Posterior vena cava (tissue), 2 donors: ENCODE measurements around the gene TMEM256. TPM values are rescaled to one million over a fixed set of nuclear protein-coding genes. Genes with fewer than 3 reads are reported as not detected.
A peak's percentile ranks its signal among the peaks of the same experiment; 100 is the strongest.

Source experiments
- DNase-seq: peaks from one replicate; pipeline ENCODE4 v3.0.0-alpha.2; 2020; ENCODE audit warnings: low spot score
- intact Hi-C, 2 donors: fragments of 100-400 bp; cut with DNase I; formaldehyde crosslinking; loops; one replicate each; pipeline versions ENCODE4 v1.14.1 to v1.14.2; 2022 to 2023
- total RNA-seq, 2 donors: library from RNA; stranded (reverse); fragmentation: NEBNext Ultra II Directional; extraction: Animal tissue kit (Norgen Biotek cat#: 25700); gene quantifications; one replicate each; pipeline ENCODE4 v1.2.1, GENCODE V29; 2021
- donor health status: DM: yes; HTN: yes; CAD: no.
- donor health status: DM: yes; HTN: yes; CAD: no.

TMEM256 gene
- total RNA-seq, 2 donors from 2014 or later, result 39.3 to 65.5 TPM

- DNase-seq, result peak; percentile 77
- intact Hi-C loops, result no loop called here
Observed at GRCh38 chr17:7415784-7416183, 11.9 kb upstream of the TMEM256 start.

- intact Hi-C loops, result no loop called here
- peak; percentile 71 for DNase-seq
Observed at GRCh38 chr17:7414837-7415236, 10.9 kb upstream of the TMEM256 start.

- intact Hi-C loops, result no loop called here
- DNase-seq, result no peak
Observed at GRCh38 chr17:7413346-7413985, 9.6 kb upstream of the TMEM256 start.

GRCh38 chr17:7411427-7411750 is 7.5 kb upstream of the TMEM256 start:
- intact Hi-C loops, result no loop called here
- no peak for DNase-seq

- no peak for DNase-seq
- intact Hi-C loops, result no loop called here
Observed at GRCh38 chr17:7410634-7411426, 6.9 kb upstream of the TMEM256 start.

GRCh38 chr17:7409716-7410115 is 5.8 kb upstream of the TMEM256 start:
- no peak for DNase-seq
- intact Hi-C loops, result no loop called here

GRCh38 chr17:7408863-7409262 is 5.0 kb upstream of the TMEM256 start:
- DNase-seq, result no peak
- intact Hi-C loops, result no loop called here

GRCh38 chr17:7408252-7408727 is 4.4 kb upstream of the TMEM256 start:
- intact Hi-C loops, result no loop called here
- no peak for DNase-seq

GRCh38 chr17:7407485-7408251 is 3.8 kb upstream of the TMEM256 start, which contains the start of gene NLGN2:
NLGN2 (plus strand) TSS chr17:7407845; CDS start chr17:7408256, 411 bp downstream.
- intact Hi-C loops, result no loop called here
- no peak for DNase-seq

- intact Hi-C loops, result no loop called here
- no peak for DNase-seq
Observed at GRCh38 chr17:7407082-7407481, 3.2 kb upstream of the TMEM256 start.

GRCh38 chr17:7406235-7406825 is 2.4 kb upstream of the TMEM256 start:
- intact Hi-C loops, result no loop called here
- DNase-seq, result no peak

- intact Hi-C loops, result no loop called here
- no peak for DNase-seq
Observed at GRCh38 chr17:7405350-7406234, 1.7 kb upstream of the TMEM256 start.

GRCh38 chr17:7404737-7405349 is 946 bp upstream of the TMEM256 start:
- intact Hi-C loops, result no loop called here
- peak; percentile 89 for DNase-seq

GRCh38 chr17:7403727-7403976 is 245 bp downstream of the TMEM256 start:
- intact Hi-C loops, result no loop called here
- DNase-seq, result no peak

- DNase-seq, result no peak
- intact Hi-C loops, result no loop called here
Observed at GRCh38 chr17:7403043-7403726, 712 bp downstream of the TMEM256 start.

- intact Hi-C loops, result loop anchor here in 1 of 2 donors (5.0 kb wide), 1 partner anchor 904 kb away; no protein-coding TSS in a partner anchor
Observed at GRCh38 chr17:7398612-7399011, 5.3 kb downstream of the TMEM256 start.

GRCh38 chr17:7396147-7396546 is 7.8 kb downstream of the TMEM256 start:
- intact Hi-C loops, result loop anchor here in 1 of 2 donors (5.0 kb wide), 1 partner anchor 906 kb away; no protein-coding TSS in a partner anchor
- no peak for DNase-seq

More at GRCh38 chr17:7398612-7399011, 5.3 kb downstream of the TMEM256 start:
- no peak for DNase-seq
